NOMO-1 treated with dmso at 0.1 percent for 144 hours (cell line): ENCODE results near the gene SLC29A1.
"Not testable (repeated sequence)": the region's sequence is repeated elsewhere in the genome, so short reads cannot be mapped to it uniquely, and the experiment has no call there.

ENCODE experiments used
- DNase-seq: peaks from one replicate; lab custom pipeline; 2025; ENCODE audit not compliant: unreplicated experiment; lab: John Stamatoyannopoulos, UW

SLC29A1 gene

GRCh38 chr6:44221291-44221960, 2.0 kb upstream of the SLC29A1 start:
- peak; percentile 66 for DNase-seq

DNA sequence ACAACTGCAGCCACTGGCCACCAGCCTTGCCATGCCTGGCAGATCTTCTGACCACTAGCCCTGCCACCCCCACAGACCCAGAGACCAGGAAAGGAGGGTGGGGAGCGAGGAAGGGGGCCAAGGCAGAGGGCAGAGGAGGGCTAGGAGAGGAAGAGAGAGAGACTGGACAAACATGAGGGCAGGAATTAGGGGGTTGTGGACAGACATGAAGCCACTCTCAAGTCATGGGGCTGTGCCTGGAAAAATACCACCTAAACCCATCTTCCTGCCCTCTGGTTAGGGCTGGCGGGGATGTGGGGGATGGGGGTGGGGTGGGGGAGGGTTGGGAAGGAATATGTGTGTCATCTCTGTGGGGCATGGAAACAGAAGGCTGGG, 1.4 kb upstream of the SLC29A1 start:
- DNase-seq: no peak

- no peak for DNase-seq
These were observed 693 bp upstream of the SLC29A1 start for GRCh38 chr6:44222486-44223318.

- DNase-seq: no peak
These were observed 902 bp downstream of the SLC29A1 start for GRCh38 chr6:44224029-44224964.

GRCh38 chr6:44224965-44225305, 1.5 kb downstream of the SLC29A1 start:
- no peak for DNase-seq

GRCh38 chr6:44225579-44226325, 2.4 kb downstream of the SLC29A1 start:
- DNase-seq: no peak

- peak; percentile 18 for DNase-seq
These were observed 3.2 kb downstream of the SLC29A1 start for GRCh38 chr6:44226368-44227147.

- DNase-seq: no peak
These were observed 3.9 kb downstream of the SLC29A1 start for GRCh38 chr6:44227148-44227793.

DNA sequence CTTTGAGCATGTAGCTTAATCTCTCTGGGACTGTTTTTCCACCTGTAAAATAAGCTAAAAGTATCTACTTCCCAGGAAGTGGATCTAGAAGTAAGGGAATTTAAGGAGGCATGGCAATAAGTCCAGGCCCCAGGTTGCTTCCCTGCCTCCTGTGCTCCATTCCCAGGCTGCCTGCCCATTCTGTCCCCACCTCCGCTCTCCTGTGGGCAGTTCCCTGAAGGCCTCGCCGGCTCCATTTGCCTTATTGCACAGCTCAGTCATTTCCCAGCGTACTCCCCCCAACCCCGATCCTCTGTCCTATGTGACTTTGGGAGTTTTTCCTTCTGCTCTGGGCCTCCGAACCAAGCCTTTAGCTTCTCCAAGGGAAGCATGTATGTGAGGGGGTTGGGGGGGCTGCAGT, 4.6 kb downstream of the SLC29A1 start:
- DNase-seq: no peak

DNA sequence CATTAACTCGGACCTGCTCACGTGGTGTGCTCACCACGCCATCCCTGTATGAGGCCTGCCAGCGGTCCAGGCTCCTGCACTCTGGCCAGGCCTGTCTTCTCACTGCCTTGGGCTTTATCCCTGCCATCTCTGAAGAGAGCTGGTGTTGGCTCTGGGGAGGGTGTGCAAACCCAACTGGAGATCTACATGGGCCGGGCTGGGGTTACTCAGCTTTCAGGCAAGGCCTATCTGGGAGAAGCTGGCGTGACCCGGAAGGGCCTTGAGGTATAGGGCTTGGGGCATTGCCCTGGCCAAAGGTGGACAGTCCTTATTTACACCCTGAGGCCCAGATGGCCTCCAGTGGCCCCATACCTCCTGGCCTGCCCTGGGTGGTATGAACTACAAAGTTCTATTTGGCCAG, 5.0 kb downstream of the SLC29A1 start:
- DNase-seq: no peak

DNA sequence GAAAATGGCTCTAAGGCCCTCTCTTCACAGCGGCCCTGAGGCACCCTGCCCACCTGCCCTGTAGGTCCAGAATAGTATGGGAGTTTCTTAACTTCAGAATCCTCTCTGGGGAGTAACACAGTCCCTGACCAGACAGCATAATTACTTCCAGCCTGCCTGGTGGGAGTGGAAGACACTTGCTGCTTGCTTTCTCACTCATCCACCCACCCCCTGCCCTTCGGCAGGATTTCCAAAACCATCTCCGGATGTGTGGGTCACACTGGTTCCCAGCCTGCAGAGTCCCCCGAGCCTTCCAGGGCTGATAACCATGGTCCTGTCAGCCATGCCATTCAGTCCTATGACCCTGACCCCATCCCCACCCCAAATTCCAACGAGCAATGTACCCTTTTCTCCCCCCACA, 5.4 kb downstream of the SLC29A1 start:
- DNase-seq: no peak

DNA sequence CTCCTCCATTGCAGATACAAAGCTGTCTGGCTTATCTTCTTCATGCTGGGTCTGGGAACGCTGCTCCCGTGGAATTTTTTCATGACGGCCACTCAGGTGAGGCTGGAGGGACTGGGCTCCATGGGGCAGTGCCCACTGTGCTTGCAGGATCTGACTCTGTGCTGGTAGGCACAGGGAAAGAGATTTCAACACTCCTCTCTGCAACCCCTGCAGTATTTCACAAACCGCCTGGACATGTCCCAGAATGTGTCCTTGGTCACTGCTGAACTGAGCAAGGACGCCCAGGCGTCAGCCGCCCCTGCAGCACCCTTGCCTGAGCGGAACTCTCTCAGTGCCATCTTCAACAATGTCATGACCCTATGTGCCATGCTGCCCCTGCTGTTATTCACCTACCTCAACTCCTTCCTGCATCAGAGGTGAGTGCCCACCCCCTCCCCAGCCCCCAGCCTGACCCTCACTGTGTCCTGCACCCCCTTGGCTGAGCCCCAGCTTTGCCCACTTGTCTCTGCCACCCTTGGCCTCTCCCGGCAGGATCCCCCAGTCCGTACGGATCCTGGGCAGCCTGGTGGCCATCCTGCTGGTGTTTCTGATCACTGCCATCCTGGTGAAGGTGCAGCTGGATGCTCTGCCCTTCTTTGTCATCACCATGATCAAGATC, 6.1 kb downstream of the SLC29A1 start:
- no peak for DNase-seq

GRCh38 chr6:44230034-44230675, 6.8 kb downstream of the SLC29A1 start:
- no peak for DNase-seq

DNA sequence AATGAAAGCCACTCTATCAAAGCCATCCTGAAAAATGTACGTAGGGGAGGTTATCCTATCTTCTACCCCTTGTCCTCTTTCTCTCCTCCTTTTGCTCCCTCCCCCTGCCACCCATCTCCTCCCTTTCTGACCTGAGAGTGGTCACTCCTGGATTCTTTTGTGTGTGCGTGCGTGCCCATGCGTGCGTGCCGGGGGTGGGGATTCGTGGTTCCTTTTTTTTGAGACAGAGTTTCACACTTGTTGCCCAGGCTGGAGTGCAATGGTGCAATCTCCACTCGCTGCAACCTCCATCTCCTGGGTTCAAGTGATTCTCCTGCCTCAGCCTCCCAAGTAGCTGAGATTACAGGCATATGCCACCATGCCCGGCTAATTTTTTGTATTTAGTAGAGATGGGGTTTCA, 8.0 kb downstream of the SLC29A1 start:
- not testable (repeated sequence) for DNase-seq

DNA sequence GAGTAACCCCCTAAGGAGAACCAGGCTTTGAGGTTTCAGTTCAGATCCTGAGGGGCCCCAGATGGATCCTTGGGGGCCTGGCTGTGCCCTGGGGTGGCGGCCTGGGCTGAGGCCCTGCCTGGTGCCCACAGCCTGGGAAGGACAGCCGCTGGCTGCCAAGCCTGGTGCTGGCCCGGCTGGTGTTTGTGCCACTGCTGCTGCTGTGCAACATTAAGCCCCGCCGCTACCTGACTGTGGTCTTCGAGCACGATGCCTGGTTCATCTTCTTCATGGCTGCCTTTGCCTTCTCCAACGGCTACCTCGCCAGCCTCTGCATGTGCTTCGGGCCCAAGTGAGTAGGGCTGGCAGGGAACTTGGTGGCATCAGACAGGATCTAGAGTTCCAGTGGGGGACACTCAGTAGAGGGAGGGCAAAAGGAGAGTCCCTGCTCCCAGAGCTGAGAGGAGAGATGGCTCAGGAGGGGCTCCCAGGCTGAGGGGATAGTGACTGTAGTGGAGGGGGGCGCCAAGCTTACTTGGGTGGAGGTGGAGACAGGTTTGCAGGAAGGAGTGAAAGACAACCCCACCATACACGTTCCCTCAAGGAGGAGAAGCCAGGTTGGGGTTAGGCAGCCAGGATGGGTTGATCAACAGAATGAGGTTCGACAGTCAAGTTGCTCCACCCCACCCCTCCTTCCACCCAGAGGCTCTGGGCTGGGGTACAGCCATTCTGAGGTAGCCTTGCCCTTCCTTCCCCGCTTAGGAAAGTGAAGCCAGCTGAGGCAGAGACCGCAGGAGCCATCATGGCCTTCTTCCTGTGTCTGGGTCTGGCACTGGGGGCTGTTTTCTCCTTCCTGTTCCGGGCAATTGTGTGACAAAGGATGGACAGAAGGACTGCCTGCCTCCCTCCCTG, 9.5 kb downstream of the SLC29A1 start:
- no peak for DNase-seq

- no peak for DNase-seq
These were observed 10.2 kb downstream of the SLC29A1 start for GRCh38 chr6:44233567-44234100.
